Measurements from ENCODE around the gene MRNIP. TPM values are rescaled to one million over a fixed set of nuclear protein-coding genes. Genes with fewer than 3 reads are reported as not detected.

The MRNIP gene
- total RNA-seq, 2 experiments from 2014 or later: 19.8 to 24.9 TPM

- no peak for DNase-seq
- CTCF ChIA-PET: interaction anchor here (1.0 to 2.4 kb wide), 8 partner anchors 8 to 122 kb away, joined by 3 to 11 read pairs (median 6); partner anchors contain the start of genes CBY3, LTC4S and SQSTM1
- Mint-ChIP-seq H3K4me3 (no peak overlapping the region), H3K36me3 (peaks cover 23% of the 10 kb centered on the region), H3K4me1 (ENCODE audit: low read depth) (peaks cover 33% of the 10 kb centered on the region), H3K27ac (peak overlapping the region; percentile 40), H3K9me3 (no peaks in the 10 kb centered on the region), H3K27me3 (no peaks in the 10 kb centered on the region)
- intact Hi-C loops (cut with micrococcal nuclease): loop anchor here (2.0 to 5.0 kb wide), 4 partner anchors 34 to 181 kb away; partner anchors contain the start of gene HNRNPH1
- POLR2A ChIA-PET: interaction anchor here (1.4 to 3.9 kb wide), 3 partner anchors 17 to 56 kb away, joined by 4 to 19 read pairs (median 4); partner anchors contain the start of genes MRNIP and SQSTM1
Observed at GRCh38 chr5:179802950-179803562, 55.6 kb downstream of the MRNIP start.

DNA sequence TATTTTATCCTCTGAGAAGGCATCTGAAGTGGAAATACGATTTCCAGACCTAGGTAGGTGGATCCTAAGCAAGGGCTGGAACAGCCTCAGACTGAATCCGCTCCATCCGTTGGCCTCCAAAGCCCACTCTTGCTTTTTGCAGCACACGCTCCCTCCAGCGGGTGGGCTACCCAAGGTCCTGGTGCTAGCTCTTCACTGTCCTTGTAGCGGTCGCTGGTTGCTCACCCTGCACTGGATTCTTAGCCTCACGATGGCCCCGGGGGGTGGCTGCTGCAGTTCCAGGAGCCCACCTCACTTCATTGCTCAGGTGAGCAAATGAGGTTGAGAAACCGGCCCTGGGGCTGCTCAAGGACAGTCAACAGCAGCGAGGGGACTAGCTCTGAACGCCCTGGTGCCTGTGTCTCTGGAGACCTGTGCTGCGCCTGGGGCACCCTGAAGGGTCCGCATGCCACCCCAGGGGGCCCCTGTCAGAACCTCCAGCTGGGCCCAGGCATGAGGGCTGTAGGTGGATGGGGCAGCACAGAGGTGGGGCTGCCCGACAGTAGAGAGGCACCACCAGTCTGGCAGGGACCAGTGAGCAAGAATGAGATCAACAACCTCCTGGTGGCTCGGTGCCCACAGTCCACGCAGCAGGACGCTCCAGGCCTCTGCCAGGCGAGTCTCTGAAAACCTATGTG is 56.3 kb downstream of the MRNIP start:
- Mint-ChIP-seq H3K27me3 (no peaks in the 10 kb centered on the region), H3K4me1 (ENCODE audit: low read depth) (peaks cover 33% of the 10 kb centered on the region), H3K4me3 (no peak overlapping the region), H3K36me3 (peaks cover 23% of the 10 kb centered on the region), H3K27ac (peak overlapping the region; percentile 40), H3K9me3 (no peaks in the 10 kb centered on the region)
- ChIA-PET POLR2A (interaction anchor here (1.0 to 1.4 kb wide), 5 partner anchors 11 to 56 kb away, joined by 3 to 4 read pairs (median 3); partner anchors contain the start of genes MRNIP and SQSTM1), CTCF (interaction anchor here (0.6 to 2.4 kb wide), 25 partner anchors 9 to 289 kb away, joined by 3 to 17 read pairs (median 5); partner anchors contain the start of genes CBY3, LTC4S, MAML1 and MRNIP)
- intact Hi-C loops (cut with micrococcal nuclease): loop anchor here (2.0 to 5.0 kb wide), 4 partner anchors 35 to 180 kb away; partner anchors contain the start of gene HNRNPH1
- no peak for DNase-seq

DNA sequence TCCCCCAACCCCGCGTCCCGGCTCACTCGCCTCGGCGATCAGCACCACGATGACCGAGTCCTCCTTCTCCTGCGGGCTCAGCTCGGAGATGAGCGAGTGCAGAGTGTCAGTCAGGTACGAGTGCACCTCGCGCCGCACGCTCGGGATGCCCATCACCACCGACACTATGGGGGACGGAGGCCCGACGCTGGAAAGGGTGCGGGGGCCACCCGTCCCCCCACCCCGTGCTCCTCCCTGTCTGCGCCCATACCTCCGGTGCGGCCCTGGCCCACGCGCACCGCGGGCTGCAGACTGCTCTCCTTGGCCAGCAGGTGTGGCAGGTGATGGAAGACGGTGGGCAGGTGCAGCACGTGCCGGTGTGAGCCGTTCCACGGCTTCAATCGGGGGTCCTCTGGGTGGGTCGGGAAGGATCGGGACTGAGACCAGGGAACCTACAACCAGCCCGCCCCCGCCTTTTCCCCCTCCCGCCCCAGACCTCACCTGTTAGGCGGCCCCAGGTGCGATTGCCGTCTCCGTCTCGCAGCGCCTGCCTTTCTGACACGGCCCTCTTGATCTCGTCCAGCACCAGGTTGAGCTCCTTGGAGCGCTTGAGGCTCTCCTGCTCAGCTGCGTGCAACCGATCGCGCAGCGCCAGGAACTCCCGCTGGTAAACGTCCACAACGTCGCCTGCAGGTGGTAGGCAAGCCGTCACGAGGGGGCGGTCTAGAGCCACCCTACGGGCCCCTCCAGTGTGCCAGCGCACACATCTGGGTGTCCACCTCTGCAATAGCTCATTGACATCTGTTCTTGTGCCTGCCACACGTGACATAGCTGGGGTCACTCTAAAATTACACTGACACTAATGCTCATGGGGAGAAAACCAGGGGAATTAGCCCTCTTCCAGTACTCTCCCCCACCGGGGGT is 57.1 kb downstream of the MRNIP start:
- peak; percentile 90 for DNase-seq
- ChIA-PET CTCF (interaction anchor here (0.6 to 2.4 kb wide), 28 partner anchors 8 to 290 kb away, joined by 3 to 17 read pairs (median 5); partner anchors contain the start of genes CBY3, LTC4S, MAML1 and MRNIP), POLR2A (interaction anchor here (1.0 to 1.4 kb wide), 5 partner anchors 12 to 57 kb away, joined by 3 to 4 read pairs (median 3); partner anchors contain the start of genes MRNIP and SQSTM1)
- Mint-ChIP-seq H3K4me1 (ENCODE audit: low read depth) (peaks cover 38% of the 10 kb centered on the region), H3K9me3 (no peaks in the 10 kb centered on the region), H3K27me3 (no peaks in the 10 kb centered on the region), H3K27ac (peak overlapping the region; percentile 8), H3K4me3 (no peak overlapping the region), H3K36me3 (peaks cover 27% of the 10 kb centered on the region)
- intact Hi-C loops (cut with micrococcal nuclease): loop anchor here (2.0 to 5.0 kb wide), 4 partner anchors 36 to 179 kb away; partner anchors contain the start of gene HNRNPH1

GRCh38 chr5:179800696-179801201 is 57.9 kb downstream of the MRNIP start:
- Mint-ChIP-seq H3K9me3 (no peaks in the 10 kb centered on the region), H3K4me3 (no peak overlapping the region), H3K36me3 (peaks cover 27% of the 10 kb centered on the region), H3K4me1 (ENCODE audit: low read depth) (peaks cover 39% of the 10 kb centered on the region), H3K27me3 (no peaks in the 10 kb centered on the region), H3K27ac (no peak overlapping the region)
- intact Hi-C loops (cut with micrococcal nuclease): loop anchor here (5.0 kb wide), 3 partner anchors 37 to 178 kb away; partner anchors contain the start of gene HNRNPH1
- POLR2A ChIA-PET: no interaction called here
- DNase-seq: no peak
- CTCF ChIA-PET: interaction anchor here (0.7 to 2.1 kb wide), 2 partner anchors 19 to 95 kb away, joined by 3 to 11 read pairs; partner anchors contain the start of gene SQSTM1

DNA sequence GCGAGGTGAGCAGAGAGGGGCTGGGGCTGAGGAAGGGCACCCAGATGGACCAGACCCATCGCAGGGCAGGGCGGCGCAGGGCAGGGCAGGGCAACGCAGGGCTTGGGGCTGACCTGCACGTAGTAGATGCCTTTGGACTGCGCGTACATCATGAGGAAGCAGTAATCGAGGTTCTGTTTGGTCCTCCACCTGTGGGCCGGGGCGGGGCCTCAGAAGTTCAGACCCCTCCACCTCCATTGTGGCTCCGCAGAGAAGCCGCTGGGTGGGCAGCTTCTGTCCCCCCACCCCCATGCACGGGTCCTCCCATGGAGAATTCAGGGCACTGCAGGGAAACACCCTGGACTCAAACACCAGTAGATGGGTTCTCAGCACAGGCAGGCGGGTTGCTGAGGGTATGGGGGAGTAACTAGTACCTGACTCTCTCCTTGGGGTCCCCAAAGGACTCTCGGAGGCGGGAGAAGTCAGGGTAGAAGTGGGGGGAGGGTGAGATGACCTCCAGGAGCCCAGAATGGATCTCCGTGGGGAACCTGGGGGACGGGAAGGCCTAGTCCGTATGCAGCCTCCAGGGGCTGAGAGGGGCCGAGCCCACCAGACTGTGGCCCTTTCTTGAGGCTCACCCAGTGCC is 58.4 kb downstream of the MRNIP start:
- H3K9me3 Mint-ChIP-seq: no peaks in the 10 kb centered on the region
- no peak overlapping the region for H3K4me3 Mint-ChIP-seq
- intact Hi-C loops (cut with micrococcal nuclease): loop anchor here (5.0 kb wide), 3 partner anchors 37 to 178 kb away; partner anchors contain the start of gene HNRNPH1
- ChIA-PET POLR2A (no interaction called here), CTCF (interaction anchor here (0.7 kb wide), 1 partner anchor 96 kb away, joined by 3 read pairs; no protein-coding TSS in a partner anchor)
- no peak for DNase-seq
- H3K36me3 Mint-ChIP-seq: peaks cover 25% of the 10 kb centered on the region
- H3K27me3 Mint-ChIP-seq: no peaks in the 10 kb centered on the region
- H3K27ac Mint-ChIP-seq: no peak overlapping the region
- H3K4me1 Mint-ChIP-seq (ENCODE audit: low read depth): peaks cover 37% of the 10 kb centered on the region

- no peak overlapping the region for H3K4me3 Mint-ChIP-seq
- H3K9me3 Mint-ChIP-seq: no peaks in the 10 kb centered on the region
- POLR2A ChIA-PET: no interaction called here
- DNase-seq: no peak
- intact Hi-C loops (cut with micrococcal nuclease): loop anchor here (10.0 kb wide), 1 partner anchor 245 kb away; the partner anchor contains the start of gene RUFY1
- CTCF ChIA-PET: no interaction called here
- no peak overlapping the region for H3K27ac Mint-ChIP-seq
- no peaks in the 10 kb centered on the region for H3K27me3 Mint-ChIP-seq
- H3K36me3 Mint-ChIP-seq: peaks cover 21% of the 10 kb centered on the region
- H3K4me1 Mint-ChIP-seq (ENCODE audit: low read depth): peaks cover 37% of the 10 kb centered on the region
Observed at GRCh38 chr5:179799644-179799973, 59.0 kb downstream of the MRNIP start.

- no peaks in the 10 kb centered on the region for H3K9me3 Mint-ChIP-seq
- no peaks in the 10 kb centered on the region for H3K27me3 Mint-ChIP-seq
- H3K27ac Mint-ChIP-seq: no peak overlapping the region
- no peak overlapping the region for H3K4me3 Mint-ChIP-seq
- ChIA-PET POLR2A (no interaction called here), CTCF (interaction anchor here (0.9 kb wide), 2 partner anchors 59 to 65 kb away, joined by 3 read pairs; no protein-coding TSS in a partner anchor)
- peaks cover 36% of the 10 kb centered on the region for H3K4me1 Mint-ChIP-seq (ENCODE audit: low read depth)
- peaks cover 21% of the 10 kb centered on the region for H3K36me3 Mint-ChIP-seq
- intact Hi-C loops (cut with micrococcal nuclease): loop anchor here (10.0 kb wide), 1 partner anchor 244 kb away; the partner anchor contains the start of gene RUFY1
- no peak for DNase-seq
Observed at GRCh38 chr5:179798771-179799643, 59.6 kb downstream of the MRNIP start.

DNA sequence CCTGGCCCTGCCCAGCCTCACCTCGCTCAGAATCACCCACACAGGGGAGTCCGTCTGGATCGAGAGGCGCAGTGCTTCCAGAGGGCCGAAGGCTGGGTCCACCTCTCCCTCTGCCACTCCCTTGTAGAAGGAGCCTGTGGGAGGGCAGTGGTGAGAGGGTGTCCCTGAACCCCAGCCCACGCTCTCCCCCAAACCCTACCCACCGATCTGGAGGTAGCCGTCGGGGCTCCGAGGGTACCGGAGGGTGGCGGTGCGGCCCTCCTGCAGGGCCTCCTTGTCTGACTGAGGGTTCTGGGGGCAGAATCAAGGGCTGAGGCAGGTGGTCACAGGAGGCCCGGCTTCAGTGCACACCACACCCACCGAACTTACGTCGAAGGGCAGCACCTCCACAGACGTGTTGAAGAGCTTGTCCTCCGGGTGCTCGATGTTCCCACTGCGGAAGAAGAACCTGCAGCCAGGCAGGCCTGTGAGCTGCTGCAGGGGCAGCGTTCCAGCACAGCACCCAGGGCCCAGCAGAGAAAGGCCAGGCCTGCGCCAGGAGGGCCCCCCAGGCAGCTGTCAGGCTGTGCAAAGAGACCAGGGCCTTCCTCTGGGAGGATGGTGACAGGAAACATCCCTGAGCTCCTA is 60.4 kb downstream of the MRNIP start:
- DNase-seq: no peak
- intact Hi-C loops (cut with micrococcal nuclease): loop anchor here (10.0 kb wide), 1 partner anchor 243 kb away; the partner anchor contains the start of gene RUFY1
- H3K4me3 Mint-ChIP-seq: no peak overlapping the region
- no peaks in the 10 kb centered on the region for H3K27me3 Mint-ChIP-seq
- ChIA-PET POLR2A (no interaction called here), CTCF (interaction anchor here (0.9 to 5.2 kb wide), 5 partner anchors 9 to 117 kb away, joined by 3 to 46 read pairs (median 3); partner anchors contain the start of gene CBY3)
- no peak overlapping the region for H3K27ac Mint-ChIP-seq
- peaks cover 36% of the 10 kb centered on the region for H3K4me1 Mint-ChIP-seq (ENCODE audit: low read depth)
- peaks cover 21% of the 10 kb centered on the region for H3K36me3 Mint-ChIP-seq
- no peaks in the 10 kb centered on the region for H3K9me3 Mint-ChIP-seq

- POLR2A ChIA-PET: no interaction called here
- Mint-ChIP-seq H3K27ac (no peak overlapping the region), H3K9me3 (no peaks in the 10 kb centered on the region), H3K27me3 (no peaks in the 10 kb centered on the region), H3K4me1 (ENCODE audit: low read depth) (peaks cover 32% of the 10 kb centered on the region), H3K4me3 (no peak overlapping the region), H3K36me3 (peaks cover 21% of the 10 kb centered on the region)
- CTCF ChIA-PET: interaction anchor here (0.9 to 5.2 kb wide), 4 partner anchors 10 to 116 kb away, joined by 3 to 46 read pairs (median 3); partner anchors contain the start of gene CBY3
- intact Hi-C loops (cut with micrococcal nuclease): loop anchor here (2.0 to 10.0 kb wide), 2 partner anchors 35 to 243 kb away; partner anchors contain the start of gene RUFY1
- DNase-seq: no peak
Observed at GRCh38 chr5:179797741-179798140, 60.9 kb downstream of the MRNIP start.

Measured in activated CD4-positive, alpha-beta memory T cell treated with anti-CD3 and anti-CD28 coated beads for 36 hours (primary cell).